ENCODE measurements around the gene TMEM225B. TPM values are rescaled to one million over a fixed set of nuclear protein-coding genes. Genes with fewer than 3 reads are reported as not detected.

TMEM225B gene
- total and polyA plus RNA-seq, 2 of the 4 experiments (the other 2 are of a cell fraction) = 0.32 to 0.54 TPM

- Histone ChIP-seq H2AFZ (replicated peaks; ENCODE audit: low read length, poor library complexity) (peak overlapping the region; percentile 98), H3K18ac (ENCODE audit: low read depth, low read length) (peak overlapping the region; percentile 67), H3K4me2 (ENCODE audit: low read depth, low read length) (peak overlapping the region; percentile 79), H3K23ac (ENCODE audit: low read depth, low read length) (peak overlapping the region; percentile 65), H3K27ac (ENCODE audit: insufficient read depth, low read length) (peak overlapping the region; percentile 97), H4K8ac (ENCODE audit: low read depth in 2 of 2, low read length in 2 of 2) (peak overlapping the region; percentile 98 to 99), H4K91ac (ENCODE audit: insufficient read depth, low read depth, low read length) (peak overlapping the region; percentile 75), H3K9me3 (ENCODE audit: control insufficient read depth, insufficient read depth, low read length) (no peaks in the 10 kb centered on the region), H4K20me1 (ENCODE audit: insufficient read depth, low read length) (peaks cover 9% of the 10 kb centered on the region; the same call in 1 of the 2 replicates), H2BK120ac (ENCODE audit: low read depth, low read length) (peak overlapping the region; percentile 64), H3K36me3 (ENCODE audit: control insufficient read depth, insufficient read depth, low read length) (peaks cover 36% of the 10 kb centered on the region), H2AK5ac (ENCODE audit: low read depth, low read length) (peak overlapping the region; percentile 74), H3K4me3 (ENCODE audit: insufficient read depth, low read depth, low read length) (peak overlapping the region; percentile 83), H2BK15ac (ENCODE audit: low read depth, low read length) (peak overlapping the region; percentile 42; the same call in 2 of the 3 replicates), H3K4ac (ENCODE audit: low read depth, low read length) (peak overlapping the region; percentile 79), H2AK9ac (replicated peaks; ENCODE audit: low read depth, low read length, poor library complexity) (peak overlapping the region; percentile 95), H2BK5ac (ENCODE audit: low read depth, low read length, poor library complexity, severe bottlenecking) (peak overlapping the region; percentile 94), H3K9ac (ENCODE audit: low read depth, low read length) (peak overlapping the region; percentile 97), H3K27me3 (ENCODE audit: control insufficient read depth, insufficient read depth, low read length) (no peaks in the 10 kb centered on the region), H3K79me1 (ENCODE audit: low read depth in 1 of 2, low read length in 2 of 2) (peaks cover 37 to 70% of the 10 kb centered on the region in 2 experiments), H3K4me1 (ENCODE audit: control insufficient read depth, insufficient read depth, low read length) (peaks cover 17% of the 10 kb centered on the region), H3K14ac (replicated peaks; ENCODE audit: low read depth, low read length) (peak overlapping the region; percentile 89), H2BK20ac (ENCODE audit: low read depth, low read length) (no peak overlapping the region), H3K56ac (ENCODE audit: extremely low read depth, insufficient read depth, low read length) (peak overlapping the region; percentile 90), H3K9me1 (ENCODE audit: insufficient read depth, low read length) (peaks cover 27% of the 10 kb centered on the region), H4K5ac (ENCODE audit: low read depth, low read length) (peak overlapping the region; percentile 90)
- no peak for ATAC-seq (ENCODE audit: low read depth)
- ChIA-PET CTCF (interaction anchor here (0.6 to 0.9 kb wide), 2 partner anchors 58 to 1198 kb away, joined by 3 read pairs; no protein-coding TSS in a partner anchor), POLR2A (ENCODE audit: unreplicated experiment) (no interaction called here)
- BruUV-seq (replicated peaks) = no TSS peak
- dilution Hi-C loops (cut with HindIII; ENCODE audit: low sequenced_read_pairs, unreplicated experiment) (no loop called here), in situ Hi-C loops (cut with MboI; ENCODE audit: low sequenced_read_pairs) (no loop called here), intact Hi-C loops (cut with micrococcal nuclease) (loop anchor here (5.0 kb wide), 1 partner anchor 358 kb away; the partner anchor contains the start of gene TRIM4)
- TF ChIP-seq RAD21 (IDR thresholded peaks at IDR 0.05; ENCODE audit: low read length) (no peak), CHD1 (IDR thresholded peaks at IDR 0.05; ENCODE audit: low read depth, low read length) (no peak), SMC3 (IDR thresholded peaks at IDR 0.05; ENCODE audit: low read depth, low read length) (no peak)
- TF ChIP-seq, protein P1, sequence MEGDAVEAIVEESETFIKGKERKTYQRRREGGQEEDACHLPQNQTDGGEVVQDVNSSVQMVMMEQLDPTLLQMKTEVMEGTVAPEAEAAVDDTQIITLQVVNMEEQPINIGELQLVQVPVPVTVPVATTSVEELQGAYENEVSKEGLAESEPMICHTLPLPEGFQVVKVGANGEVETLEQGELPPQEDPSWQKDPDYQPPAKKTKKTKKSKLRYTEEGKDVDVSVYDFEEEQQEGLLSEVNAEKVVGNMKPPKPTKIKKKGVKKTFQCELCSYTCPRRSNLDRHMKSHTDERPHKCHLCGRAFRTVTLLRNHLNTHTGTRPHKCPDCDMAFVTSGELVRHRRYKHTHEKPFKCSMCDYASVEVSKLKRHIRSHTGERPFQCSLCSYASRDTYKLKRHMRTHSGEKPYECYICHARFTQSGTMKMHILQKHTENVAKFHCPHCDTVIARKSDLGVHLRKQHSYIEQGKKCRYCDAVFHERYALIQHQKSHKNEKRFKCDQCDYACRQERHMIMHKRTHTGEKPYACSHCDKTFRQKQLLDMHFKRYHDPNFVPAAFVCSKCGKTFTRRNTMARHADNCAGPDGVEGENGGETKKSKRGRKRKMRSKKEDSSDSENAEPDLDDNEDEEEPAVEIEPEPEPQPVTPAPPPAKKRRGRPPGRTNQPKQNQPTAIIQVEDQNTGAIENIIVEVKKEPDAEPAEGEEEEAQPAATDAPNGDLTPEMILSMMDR (conservative IDR thresholded peaks at IDR 0.05; ENCODE audit: low read depth, low read length) = no peak
- TF ChIP-seq, protein P2, sequence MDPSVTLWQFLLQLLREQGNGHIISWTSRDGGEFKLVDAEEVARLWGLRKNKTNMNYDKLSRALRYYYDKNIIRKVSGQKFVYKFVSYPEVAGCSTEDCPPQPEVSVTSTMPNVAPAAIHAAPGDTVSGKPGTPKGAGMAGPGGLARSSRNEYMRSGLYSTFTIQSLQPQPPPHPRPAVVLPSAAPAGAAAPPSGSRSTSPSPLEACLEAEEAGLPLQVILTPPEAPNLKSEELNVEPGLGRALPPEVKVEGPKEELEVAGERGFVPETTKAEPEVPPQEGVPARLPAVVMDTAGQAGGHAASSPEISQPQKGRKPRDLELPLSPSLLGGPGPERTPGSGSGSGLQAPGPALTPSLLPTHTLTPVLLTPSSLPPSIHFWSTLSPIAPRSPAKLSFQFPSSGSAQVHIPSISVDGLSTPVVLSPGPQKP (IDR thresholded peaks at IDR 0.05; ENCODE audit: borderline replicate concordance, low read depth, low read length) = no peak
- WGBS, 2 experiments (ENCODE audit: extremely low coverage in 2 of 2, insufficient read length in 1 of 2) = 0% methylated on average over 4 of the region's 31 CpGs; no CpG with 5 or more reads in 1 of the 2 experiments
- peak; percentile 38 for DNase-seq
These were observed 38.7 kb upstream of the TMEM225B start for GRCh38 chr7:99559175-99559915.

Data from IMR-90 (cell line).